ENCODE data around the gene TIMM17A. TPM values are rescaled to one million over a fixed set of nuclear protein-coding genes. Genes with fewer than 3 reads are reported as not detected.
A peak's percentile ranks its signal among the peaks of the same experiment; 100 is the strongest.
"Not testable (repeated sequence)": the region's sequence is repeated elsewhere in the genome, so short reads cannot be mapped to it uniquely, and the experiment has no call there.

Gene TIMM17A
- total and polyA plus RNA-seq, 5 donors = 67.8 to 96.9 (median 75.4) TPM

DNA sequence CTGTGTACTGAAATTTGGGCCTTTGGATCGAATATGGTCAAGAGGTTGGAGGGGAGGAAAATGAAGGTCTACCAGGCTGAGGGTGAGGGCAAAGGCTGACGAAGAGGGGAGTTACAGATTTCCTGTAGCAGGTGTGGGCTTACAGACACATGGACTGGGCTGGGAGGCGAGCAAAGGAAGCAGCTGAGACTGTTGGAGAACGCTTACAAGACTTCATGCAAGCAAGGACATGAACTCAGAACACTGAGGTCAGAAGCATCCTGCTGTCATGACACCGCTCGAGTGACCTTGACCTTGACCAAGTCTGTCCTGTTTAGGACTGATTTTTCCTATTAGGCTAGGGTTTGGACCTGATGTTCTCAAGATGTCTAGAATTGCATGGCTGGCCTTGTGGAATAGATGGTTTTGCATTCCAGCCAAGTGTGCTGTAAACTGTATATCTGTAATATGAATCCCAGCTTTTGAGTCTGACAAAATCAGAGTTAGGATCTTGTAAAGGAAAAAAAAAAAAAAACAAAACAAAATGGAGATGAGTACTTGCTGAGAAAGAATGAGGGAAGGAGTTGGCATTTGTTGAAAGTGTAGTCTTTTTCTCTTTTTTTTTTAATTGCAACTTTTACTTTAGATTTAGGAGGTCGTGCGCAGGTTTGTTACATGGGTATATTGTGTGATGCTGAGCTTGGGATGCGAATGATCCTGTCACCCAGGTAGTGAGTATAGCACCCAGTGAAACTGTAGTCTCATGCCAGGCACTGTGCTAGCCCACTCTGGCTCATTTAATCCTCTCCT is 60.9 kb downstream of the TIMM17A start:
- intact Hi-C loops (cut with DNase I) = no loop called here
- DNase-seq = no peak
- no peak for ATAC-seq

GRCh38 chr1:202016811-202017748 is 61.8 kb downstream of the TIMM17A start:
- intact Hi-C loops (cut with DNase I) = no loop called here
- 92% methylated on average over 21 of the region's 21 CpGs for WGBS
- ATAC-seq = no peak
- H3K4me1 ChIP-seq (ENCODE audit: control insufficient read depth, insufficient read depth, low read length) = no peaks in the 10 kb centered on the region
- DNase-seq = no peak
- H3K27me3 ChIP-seq (ENCODE audit: control insufficient read depth, insufficient read depth) = no peaks in the 10 kb centered on the region
- no peak overlapping the region for H3K4me3 ChIP-seq (ENCODE audit: low read length)
- no peak overlapping the region for H3K27ac ChIP-seq (ENCODE audit: low read length)
- H3K9me3 ChIP-seq (ENCODE audit: control insufficient read depth, low read length) = no peaks in the 10 kb centered on the region

More for the DNA sequence above, 60.9 kb downstream of the TIMM17A start:
- H3K27ac ChIP-seq (ENCODE audit: low read length) = no peak overlapping the region
- WGBS = 89% methylated on average over 9 of the region's 9 CpGs
- H3K9me3 ChIP-seq (ENCODE audit: control insufficient read depth, low read length) = no peaks in the 10 kb centered on the region
- no peaks in the 10 kb centered on the region for H3K27me3 ChIP-seq (ENCODE audit: control insufficient read depth, insufficient read depth)
- no peak overlapping the region for H3K4me3 ChIP-seq (ENCODE audit: low read length)
- no peaks in the 10 kb centered on the region for H3K4me1 ChIP-seq (ENCODE audit: control insufficient read depth, insufficient read depth, low read length)

GRCh38 chr1:202017749-202018467 is 62.6 kb downstream of the TIMM17A start:
- H3K4me1 ChIP-seq (ENCODE audit: control insufficient read depth, insufficient read depth, low read length) = no peaks in the 10 kb centered on the region
- DNase-seq (no peak), ATAC-seq (peak; percentile 10 to 48)
- H3K4me3 ChIP-seq (ENCODE audit: low read length) = no peak overlapping the region
- H3K9me3 ChIP-seq (ENCODE audit: control insufficient read depth, low read length) = no peaks in the 10 kb centered on the region
- H3K27ac ChIP-seq (ENCODE audit: low read length) = no peak overlapping the region
- intact Hi-C loops (cut with DNase I) = no loop called here
- no peaks in the 10 kb centered on the region for H3K27me3 ChIP-seq (ENCODE audit: control insufficient read depth, insufficient read depth)
- 62% methylated on average over 18 of the region's 18 CpGs for WGBS

- H3K9me3 ChIP-seq (ENCODE audit: control insufficient read depth, low read length) = no peaks in the 10 kb centered on the region
- no peak for DNase-seq
- 45% methylated on average over 19 of the region's 19 CpGs for WGBS
- no peaks in the 10 kb centered on the region for H3K27me3 ChIP-seq (ENCODE audit: control insufficient read depth, insufficient read depth)
- H3K27ac ChIP-seq (ENCODE audit: low read length) = no peak overlapping the region
- ATAC-seq = peak; percentile 49 to 60
- H3K4me3 ChIP-seq (ENCODE audit: low read length) = no peak overlapping the region
- H3K4me1 ChIP-seq (ENCODE audit: control insufficient read depth, insufficient read depth, low read length) = no peaks in the 10 kb centered on the region
- intact Hi-C loops (cut with DNase I) = no loop called here
These were observed 63.3 kb downstream of the TIMM17A start for GRCh38 chr1:202018468-202019234.

- 86% methylated on average over 8 of the region's 8 CpGs for WGBS
- intact Hi-C loops (cut with DNase I) = not testable (repeated sequence)
These were observed 63.9 kb downstream of the TIMM17A start for GRCh38 chr1:202019235-202019558.

More at GRCh38 chr1:202019235-202019558, 63.9 kb downstream of the TIMM17A start:
- DNase-seq; H3K4me1 ChIP-seq (ENCODE audit: control insufficient read depth, insufficient read depth, low read length); ATAC-seq; H3K9me3 ChIP-seq (ENCODE audit: control insufficient read depth, low read length); H3K27me3 ChIP-seq (ENCODE audit: control insufficient read depth, insufficient read depth); H3K27ac ChIP-seq (ENCODE audit: low read length); H3K4me3 ChIP-seq (ENCODE audit: low read length): not testable (repeated sequence)

Small RNA genes within 50 kb of the gene (microRNA-seq; reads per million reads assigned to microRNA genes)
- 0 to 0.42 reads per million in 2 donors for gene MIR6740

Other genes with a start within 250 kb of the TIMM17A start
- gene IPO9, start 126.3 kb upstream of the TIMM17A start, total RNA-seq = 10 to 100 TPM; 21.7 to 27.9 (median 24.6) TPM
- 10.3 TPM for gene IPO9, start 126.3 kb upstream of the TIMM17A start, polyA plus RNA-seq
- 10 to 100 TPM; 55.8 to 96.6 (median 73.6) TPM for gene SHISA4, start 66.6 kb upstream of the TIMM17A start, total RNA-seq
- 79.5 TPM for gene SHISA4, start 66.6 kb upstream of the TIMM17A start, polyA plus RNA-seq
- 10 to 100 TPM; 22.0 to 40.6 (median 33.0) TPM for gene LMOD1, start 9.0 kb upstream of the TIMM17A start, total RNA-seq
- gene LMOD1, start 9.0 kb upstream of the TIMM17A start, polyA plus RNA-seq = 33.7 TPM
- gene RNPEP, start 27.1 kb downstream of the TIMM17A start, total RNA-seq = 10 to 100 TPM; 14.1 to 19.4 (median 18.7) TPM
- 15.6 TPM for gene RNPEP, start 27.1 kb downstream of the TIMM17A start, polyA plus RNA-seq
- 1 to 10 TPM in 1 of 4 donors, under 1 TPM in 2, not detected in 1; 0.17 to 3.4 (median 0.29) TPM for gene ELF3, start 55.1 kb downstream of the TIMM17A start, total RNA-seq
- gene ELF3, start 55.1 kb downstream of the TIMM17A start, polyA plus RNA-seq = 0.11 TPM
- under 1 TPM in 3 of 4 donors, not detected in 1; 0.06 to 0.21 (median 0.11) TPM for gene GPR37L1, start 167.4 kb downstream of the TIMM17A start, total RNA-seq
- 0.20 TPM for gene GPR37L1, start 167.4 kb downstream of the TIMM17A start, polyA plus RNA-seq
- gene ARL8A, start 189.2 kb downstream of the TIMM17A start, total RNA-seq = 10 to 100 TPM; 60.9 to 75.3 (median 66.7) TPM
- gene ARL8A, start 189.2 kb downstream of the TIMM17A start, polyA plus RNA-seq = 32.0 TPM
- 1 to 10 TPM in 1 of 4 donors, under 1 TPM in 3; 0.28 to 1.7 (median 0.66) TPM for gene PTPN7, start 205.1 kb downstream of the TIMM17A start, total RNA-seq
- gene PTPN7, start 205.1 kb downstream of the TIMM17A start, polyA plus RNA-seq = 0.29 TPM
- gene LGR6, start 238.3 kb downstream of the TIMM17A start, total RNA-seq = 10 to 100 TPM; 22.4 to 52.7 (median 35.8) TPM
- 22.5 TPM for gene LGR6, start 238.3 kb downstream of the TIMM17A start, polyA plus RNA-seq

Data from right cardiac atrium (tissue), 5 donors.